ENCODE data around the gene KRTAP19-5. TPM values are rescaled to one million over a fixed set of nuclear protein-coding genes. Genes with fewer than 3 reads are reported as not detected.

Gene KRTAP19-5
- total and polyA plus RNA-seq, 2 donors from 2014 or later: not detected

DNA sequence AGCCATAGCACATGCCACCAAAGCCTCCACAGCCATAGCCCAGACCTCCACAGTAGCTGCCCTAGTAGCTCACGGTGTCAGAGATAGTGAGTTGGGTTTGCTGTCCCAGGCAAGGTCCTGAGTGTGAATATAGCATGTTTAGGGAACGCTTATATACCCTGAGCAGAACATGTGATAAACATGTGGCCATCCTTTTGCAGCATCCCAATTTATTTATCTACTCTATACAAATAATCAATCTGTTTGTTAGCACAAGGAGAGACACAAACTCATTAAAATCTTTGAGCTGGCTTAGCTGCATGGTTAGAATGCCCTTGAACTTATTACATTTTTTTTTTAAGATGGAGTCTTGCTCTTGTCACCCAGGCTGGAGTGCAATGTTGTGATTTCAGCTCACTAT, 14.6 kb downstream of the KRTAP19-5 start, which contains the start of gene KRTAP19-2:
KRTAP19-2 (minus strand) TSS at position 101 of the 400 bp plus-strand sequence; CDS start at position 13, 88 bp downstream.
- no peaks in the 10 kb centered on the region for H3K4me1 ChIP-seq (ENCODE audit: control insufficient read depth in 2 of 3, insufficient read depth in 2 of 3, low read depth in 1 of 3, low read length in 3 of 3)
- TF ChIP-seq CTCF (IDR thresholded peaks at IDR 0.05; ENCODE audit: borderline replicate concordance, extremely low read depth, insufficient read depth): no peak
- H3K9me3 ChIP-seq (ENCODE audit: control insufficient read depth in 2 of 3, insufficient read depth in 1 of 3, low read length in 3 of 3): no peaks in the 10 kb centered on the region
- FAIRE-seq: no peak
- no peak within 1 kb of the TSS for H3K27ac ChIP-seq (ENCODE audit: low read depth in 2 of 2, low read length in 2 of 2)
- no peak within 1 kb of the TSS for H3K9ac ChIP-seq (ENCODE audit: low read length in 3 of 3)
- no peaks in the 10 kb centered on the region for H3K36me3 ChIP-seq (ENCODE audit: control insufficient read depth in 2 of 3, insufficient read depth in 3 of 3, low read length in 3 of 3)
- no peak for DNase-seq
- H3K4me3 ChIP-seq (ENCODE audit: low read length in 3 of 3): no peak within 1 kb of the TSS
- H3K27me3 ChIP-seq (ENCODE audit: control insufficient read depth, insufficient read depth, low read length): no peaks in the 10 kb centered on the region
- intact Hi-C loops (cut with DNase I): no loop called here

DNA sequence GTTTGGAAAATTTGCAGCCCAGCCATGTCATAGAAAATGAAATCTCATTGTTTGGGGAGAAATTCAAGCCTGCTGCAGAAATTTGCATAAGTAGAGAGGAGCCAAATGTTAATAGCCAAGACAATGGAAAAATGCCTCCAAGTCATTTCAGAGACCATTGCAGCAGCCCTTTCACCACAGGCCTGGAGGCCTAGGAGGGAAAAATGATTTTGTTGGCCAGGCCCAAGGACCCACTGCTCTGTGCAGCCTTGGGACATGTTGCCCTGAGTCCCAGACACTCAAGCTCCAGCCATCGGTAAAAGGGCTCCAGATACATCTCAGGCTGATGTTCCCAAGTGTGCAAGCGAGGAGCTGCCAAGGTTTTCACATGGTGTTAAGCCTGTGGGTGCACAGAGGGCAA, 15.8 kb downstream of the KRTAP19-5 start:
- intact Hi-C loops (cut with DNase I): no loop called here
- no peak for FAIRE-seq

GRCh38 chr21:30482130-30482529, 19.8 kb downstream of the KRTAP19-5 start:
- intact Hi-C loops (cut with DNase I): no loop called here
- Histone ChIP-seq H3K27me3 (ENCODE audit: control insufficient read depth, insufficient read depth, low read length) (no peaks in the 10 kb centered on the region), H3K9me3 (ENCODE audit: control insufficient read depth in 2 of 3, insufficient read depth in 1 of 3, low read length in 3 of 3) (no peaks in the 10 kb centered on the region), H3K36me3 (ENCODE audit: control insufficient read depth in 2 of 3, insufficient read depth in 3 of 3, low read length in 3 of 3) (no peaks in the 10 kb centered on the region), H3K4me3 (ENCODE audit: low read length in 3 of 3) (no peak overlapping the region), H3K4me1 (ENCODE audit: control insufficient read depth in 2 of 3, insufficient read depth in 2 of 3, low read depth in 1 of 3, low read length in 3 of 3) (no peaks in the 10 kb centered on the region), H3K9ac (ENCODE audit: low read length in 3 of 3) (no peak overlapping the region), H3K27ac (ENCODE audit: low read depth in 2 of 2, low read length in 2 of 2) (no peak overlapping the region)
- DNase-seq (no peak), FAIRE-seq (no peak)
- no peak for TF ChIP-seq CTCF (IDR thresholded peaks at IDR 0.05; ENCODE audit: borderline replicate concordance, extremely low read depth, insufficient read depth)

More for the DNA sequence above, 15.8 kb downstream of the KRTAP19-5 start:
- Histone ChIP-seq H3K4me3 (ENCODE audit: low read length in 3 of 3) (no peak overlapping the region), H3K9ac (ENCODE audit: low read length in 3 of 3) (no peak overlapping the region), H3K27ac (ENCODE audit: low read depth in 2 of 2, low read length in 2 of 2) (no peak overlapping the region), H3K9me3 (ENCODE audit: control insufficient read depth in 2 of 3, insufficient read depth in 1 of 3, low read length in 3 of 3) (no peaks in the 10 kb centered on the region), H3K27me3 (ENCODE audit: control insufficient read depth, insufficient read depth, low read length) (no peaks in the 10 kb centered on the region), H3K4me1 (ENCODE audit: control insufficient read depth in 2 of 3, insufficient read depth in 2 of 3, low read depth in 1 of 3, low read length in 3 of 3) (no peaks in the 10 kb centered on the region), H3K36me3 (ENCODE audit: control insufficient read depth in 2 of 3, insufficient read depth in 3 of 3, low read length in 3 of 3) (no peaks in the 10 kb centered on the region)
- no peak for TF ChIP-seq CTCF (IDR thresholded peaks at IDR 0.05; ENCODE audit: borderline replicate concordance, extremely low read depth, insufficient read depth)
- DNase-seq: peak in 1 of 5 donors; percentile 6

GRCh38 chr21:30480145-30480544, 21.8 kb downstream of the KRTAP19-5 start, which contains the start of gene KRTAP19-1:
KRTAP19-1 (minus strand) TSS chr21:30480367; CDS start chr21:30480317, 50 bp downstream.
- H3K36me3 ChIP-seq (ENCODE audit: control insufficient read depth in 2 of 3, insufficient read depth in 3 of 3, low read length in 3 of 3): no peaks in the 10 kb centered on the region
- intact Hi-C loops (cut with DNase I): no loop called here
- H3K27ac ChIP-seq (ENCODE audit: low read depth in 2 of 2, low read length in 2 of 2): no peak within 1 kb of the TSS
- H3K27me3 ChIP-seq (ENCODE audit: control insufficient read depth, insufficient read depth, low read length): no peaks in the 10 kb centered on the region
- FAIRE-seq (no peak), DNase-seq (no peak)
- H3K4me3 ChIP-seq (ENCODE audit: low read length in 3 of 3): no peak within 1 kb of the TSS
- no peak for TF ChIP-seq CTCF (IDR thresholded peaks at IDR 0.05; ENCODE audit: borderline replicate concordance, extremely low read depth, insufficient read depth)
- no peak within 1 kb of the TSS for H3K9ac ChIP-seq (ENCODE audit: low read length in 3 of 3)
- no peaks in the 10 kb centered on the region for H3K4me1 ChIP-seq (ENCODE audit: control insufficient read depth in 2 of 3, insufficient read depth in 2 of 3, low read depth in 1 of 3, low read length in 3 of 3)
- no peaks in the 10 kb centered on the region for H3K9me3 ChIP-seq (ENCODE audit: control insufficient read depth in 2 of 3, insufficient read depth in 1 of 3, low read length in 3 of 3)

Data from kidney (tissue), 14 donors.